Peyer's patch (tissue), 4 donors: ENCODE data around the gene TMEM87B. TPM values are rescaled to one million over a fixed set of nuclear protein-coding genes. Genes with fewer than 3 reads are reported as not detected.

Source experiments
- DNase-seq, 3 donors: peaks; one replicate each; pipeline ENCODE4 v3.0.0-alpha.2; 2017 to 2019
- H3K27ac ChIP-seq, 4 donors: fragments of 200-600 bp; sonication (generic); one replicate each; pipeline ENCODE4 v1.5.1; 2016 to 2019
- H3K27me3 ChIP-seq, 2 donors: fragments of 200-600 bp; sonication (generic); one replicate each; pipeline ENCODE4 v1.5.1; 2019
- H3K36me3 ChIP-seq, 3 donors: fragments of 200-600 bp; sonication (generic); one replicate each; pipeline ENCODE4 v1.5.1; 2016 to 2019
- H3K4me1 ChIP-seq, 4 donors: fragments of 200-600 bp; sonication (generic); one replicate each; pipeline ENCODE4 v1.5.1; 2016 to 2019
- H3K4me3 ChIP-seq, 4 donors: fragments of 200-600 bp; sonication (generic); 1 replicate in 3 of 4; 2 replicates in 1 of 4; pipeline ENCODE4 v1.5.1; 2016 to 2019; ENCODE audit warnings: mild to moderate bottlenecking in 1 of 4
- H3K9me3 ChIP-seq, 4 donors: fragments of 200-600 bp; sonication (generic); one replicate each; pipeline ENCODE4 v1.5.1; 2016 to 2019; ENCODE audit warnings: mild to moderate bottlenecking in 1 of 4
- CTCF ChIP-seq, 6 experiments: fragments of 450-650 bp in 4 of 6; fragments of 200-600 bp in 2 of 6; sonication (generic) in 1 of 6; IDR thresholded peaks; one replicate each; pipeline ENCODE4 v1.5.1; 2017 to 2019; ENCODE audit warnings: antibody characterized with exemption in 6 of 6, mild to moderate bottlenecking in 3 of 6, moderate library complexity in 1 of 6
- POLR2A ChIP-seq, 2 donors: fragments of 450-650 bp; IDR thresholded peaks; one replicate each; pipeline ENCODE4 v1.5.1; 2017; ENCODE audit warnings: antibody characterized with exemption in 2 of 2, mild to moderate bottlenecking in 2 of 2, moderate library complexity in 2 of 2
- total RNA-seq, 4 donors: library from RNA; depleted of rRNA; stranded (reverse); fragments of >200 nt; gene quantifications; one replicate each; pipeline ENCODE4 v1.1.0, GENCODE V29; 2016

Gene TMEM87B
- total RNA-seq, 4 donors from 2014 or later, result 22.3 to 85.6 (median 48.6) TPM

- peak in 2 of 3 donors; percentile 11 to 18 for DNase-seq
- TF ChIP-seq CTCF (IDR thresholded peaks at IDR 0.05) (no peak), POLR2A (IDR thresholded peaks at IDR 0.05) (no peak)
- no peaks in the 10 kb centered on the region for H3K9me3 ChIP-seq
- no peak overlapping the region for H3K4me3 ChIP-seq
- H3K4me1 ChIP-seq, result no peaks in the 10 kb centered on the region
- H3K27ac ChIP-seq, result no peak overlapping the region
- no peaks in the 10 kb centered on the region for H3K36me3 ChIP-seq
- no peaks in the 10 kb centered on the region for H3K27me3 ChIP-seq
These were observed 92.5 kb downstream of the TMEM87B start for GRCh38 chr2:112147382-112148168.

GRCh38 chr2:112148477-112148876 is 93.4 kb downstream of the TMEM87B start:
- Histone ChIP-seq H3K27ac (no peak overlapping the region), H3K9me3 (no peaks in the 10 kb centered on the region), H3K4me3 (no peak overlapping the region), H3K27me3 (no peaks in the 10 kb centered on the region), H3K4me1 (no peaks in the 10 kb centered on the region), H3K36me3 (no peaks in the 10 kb centered on the region)
- TF ChIP-seq POLR2A (IDR thresholded peaks at IDR 0.05), result no peak
- peak in 1 of 3 donors; percentile 25 for DNase-seq

- Histone ChIP-seq H3K4me1 (no peaks in the 10 kb centered on the region), H3K36me3 (no peaks in the 10 kb centered on the region), H3K27ac (no peak overlapping the region), H3K4me3 (no peak overlapping the region), H3K27me3 (no peaks in the 10 kb centered on the region), H3K9me3 (no peaks in the 10 kb centered on the region)
- TF ChIP-seq POLR2A (IDR thresholded peaks at IDR 0.05), result no peak
- no peak for TF ChIP-seq CTCF (IDR thresholded peaks at IDR 0.05)
- DNase-seq, result peak in 2 of 3 donors; percentile 9 to 21
These were observed 94.1 kb downstream of the TMEM87B start for GRCh38 chr2:112149194-112149593.

- no peak overlapping the region for H3K4me3 ChIP-seq
- no peaks in the 10 kb centered on the region for H3K36me3 ChIP-seq
- H3K27ac ChIP-seq, result no peak overlapping the region
- peak in 2 of 3 donors; percentile 10 to 28 for DNase-seq
- no peaks in the 10 kb centered on the region for H3K9me3 ChIP-seq
- no peaks in the 10 kb centered on the region for H3K27me3 ChIP-seq
- no peak for TF ChIP-seq CTCF (IDR thresholded peaks at IDR 0.05)
- TF ChIP-seq POLR2A (IDR thresholded peaks at IDR 0.05), result no peak
- H3K4me1 ChIP-seq, result peaks cover 0 to under 1% (median 0%) of the 10 kb centered on the region in 4 donors
These were observed 94.9 kb downstream of the TMEM87B start for GRCh38 chr2:112149866-112150435.

GRCh38 chr2:112150447-112150846 is 95.4 kb downstream of the TMEM87B start:
- peak in 2 of 3 donors; percentile 6 to 44 for DNase-seq
- Histone ChIP-seq H3K27me3 (no peaks in the 10 kb centered on the region), H3K27ac (no peak overlapping the region), H3K4me1 (peaks cover 0 to 5% (median 0%) of the 10 kb centered on the region in 4 donors), H3K36me3 (no peaks in the 10 kb centered on the region), H3K9me3 (no peaks in the 10 kb centered on the region), H3K4me3 (no peak overlapping the region)
- TF ChIP-seq CTCF (IDR thresholded peaks at IDR 0.05), result no peak
- TF ChIP-seq POLR2A (IDR thresholded peaks at IDR 0.05), result no peak

GRCh38 chr2:112150851-112151250 is 95.8 kb downstream of the TMEM87B start:
- no peak overlapping the region for H3K27ac ChIP-seq
- H3K9me3 ChIP-seq, result no peaks in the 10 kb centered on the region
- H3K36me3 ChIP-seq, result no peaks in the 10 kb centered on the region
- DNase-seq, result peak in 2 of 3 donors; percentile 9 to 12
- H3K4me1 ChIP-seq, result peaks cover 0 to 10% (median 0%) of the 10 kb centered on the region in 4 donors
- no peaks in the 10 kb centered on the region for H3K27me3 ChIP-seq
- TF ChIP-seq CTCF (IDR thresholded peaks at IDR 0.05) (no peak), POLR2A (IDR thresholded peaks at IDR 0.05) (no peak)
- no peak overlapping the region for H3K4me3 ChIP-seq
